Left kidney (tissue), 2 donors: ENCODE results near the gene PRR7. TPM values are rescaled to one million over a fixed set of nuclear protein-coding genes. Genes with fewer than 3 reads are reported as not detected.

Source experiments
- DNase-seq: peaks from one replicate; pipeline ENCODE4 v3.0.0-alpha.2; 2013
- polyA plus RNA-seq: library from polyadenylated mRNA; unstranded; fragments of 120-200 nt; gene quantifications from one replicate; pipeline ENCODE4 v1.2.1, GENCODE V29; 2013; ENCODE audit not compliant: insufficient read length

Gene PRR7
- polyA plus RNA-seq, 1 donor = 1.0 TPM

GRCh38 chr5:177421062-177421798 lies 25.4 kb upstream of the PRR7 start:
- no peak for DNase-seq

- no peak for DNase-seq
These were observed 22.9 kb upstream of the PRR7 start for GRCh38 chr5:177423671-177424070.

DNA sequence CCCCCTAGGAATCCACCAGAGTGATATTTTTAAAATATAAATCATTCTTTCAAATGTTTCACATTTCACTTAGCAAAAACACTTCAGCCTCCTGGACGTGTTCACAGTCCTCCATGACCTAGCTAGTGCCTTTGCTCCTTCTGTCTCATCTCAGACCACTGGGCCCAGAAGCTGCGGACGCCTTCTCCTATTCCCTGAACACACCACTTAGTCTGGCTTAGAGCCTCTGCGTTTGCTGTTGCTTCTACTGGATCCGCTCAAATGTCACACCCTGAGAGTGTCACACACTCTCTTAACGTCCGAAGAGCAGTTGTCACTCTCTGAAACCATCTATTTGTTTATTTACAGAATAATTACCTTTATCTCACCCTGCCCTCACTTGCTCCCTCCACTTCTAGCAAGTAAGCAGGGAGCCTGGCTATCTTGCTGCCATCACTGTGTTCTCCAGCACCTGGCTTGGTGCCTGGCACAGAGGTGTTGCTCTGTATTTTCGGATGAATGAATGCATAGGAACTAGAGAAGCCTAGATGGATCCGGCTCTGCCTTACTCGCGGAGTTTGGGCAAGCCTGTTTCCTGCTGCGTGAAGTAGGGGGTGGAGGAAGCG lies 21.3 kb upstream of the PRR7 start:
- DNase-seq = no peak

DNA sequence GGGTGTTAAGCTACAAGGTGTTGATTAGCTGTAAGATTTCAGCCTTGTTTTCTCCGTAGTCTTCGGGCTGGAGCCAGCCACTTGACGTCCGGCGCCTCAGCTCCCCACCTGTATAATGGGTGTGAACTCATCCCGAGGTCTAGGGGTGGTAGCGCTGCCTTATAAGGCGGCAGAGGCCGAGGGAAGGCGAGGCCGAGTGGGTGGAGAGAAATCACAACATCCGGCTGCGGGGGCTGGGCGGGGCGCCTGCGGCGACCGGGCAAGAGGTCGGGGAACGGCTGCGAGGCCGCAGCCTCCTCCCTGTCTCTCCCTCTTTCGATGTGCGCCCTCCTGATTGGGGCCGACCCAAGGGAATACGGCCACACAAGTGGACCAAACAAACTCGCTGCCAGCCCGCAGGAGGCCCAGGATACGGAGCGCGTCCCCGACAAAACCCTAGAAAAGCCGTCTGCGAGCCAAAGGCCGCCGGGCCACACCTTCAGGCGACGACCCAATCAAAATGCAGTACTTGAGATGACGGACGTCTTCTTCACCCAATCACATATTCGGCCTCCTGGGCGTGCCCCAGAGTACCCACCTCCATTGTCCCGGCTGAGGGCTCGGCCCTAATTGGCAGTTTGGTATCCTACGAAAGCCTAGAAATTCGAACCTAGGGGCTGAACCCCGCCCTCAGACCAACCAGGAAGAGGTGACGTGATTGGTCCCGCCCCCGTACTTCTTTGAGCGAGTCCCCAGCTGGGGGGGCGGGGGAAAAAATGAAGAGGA lies 20.6 kb upstream of the PRR7 start:
- DNase-seq = peak; percentile 100

DNA sequence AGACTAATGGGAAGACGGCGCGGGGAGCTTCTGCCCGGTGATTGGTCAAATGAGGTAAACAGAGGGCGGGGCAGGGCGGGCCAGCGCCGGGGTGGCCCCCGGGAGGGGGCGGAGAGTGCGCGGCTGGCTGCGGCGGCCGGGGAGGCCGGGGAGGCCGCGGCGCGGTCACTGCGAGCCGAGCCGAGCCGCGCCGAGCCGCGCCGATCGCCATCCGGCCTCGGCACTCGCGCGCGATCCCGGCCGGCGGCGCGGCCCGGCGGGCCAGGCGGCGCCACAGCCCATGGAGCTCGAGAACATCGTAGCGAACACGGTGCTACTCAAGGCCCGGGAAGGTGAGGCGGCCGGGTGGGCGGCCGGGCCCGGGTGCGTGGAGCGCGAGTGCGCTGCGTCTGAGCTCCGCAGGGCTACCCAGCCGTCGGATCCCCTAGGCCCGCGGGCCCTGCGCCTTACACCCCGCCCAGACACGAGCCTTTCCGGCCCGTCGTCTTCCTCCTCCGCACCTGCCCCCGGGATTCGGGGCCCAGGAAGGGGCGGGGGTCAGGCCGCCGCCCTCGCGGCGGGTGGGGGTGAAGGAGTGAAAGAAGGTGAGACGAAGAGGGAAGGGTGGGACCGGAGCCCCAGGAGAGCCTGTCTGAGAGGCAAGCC lies 19.9 kb upstream of the PRR7 start, which contains the start of gene GRK6:
GRK6 (plus strand) TSS at position 111 of the 645 bp plus-strand sequence; CDS start at position 281, 170 bp downstream.
- no peak for DNase-seq

DNA sequence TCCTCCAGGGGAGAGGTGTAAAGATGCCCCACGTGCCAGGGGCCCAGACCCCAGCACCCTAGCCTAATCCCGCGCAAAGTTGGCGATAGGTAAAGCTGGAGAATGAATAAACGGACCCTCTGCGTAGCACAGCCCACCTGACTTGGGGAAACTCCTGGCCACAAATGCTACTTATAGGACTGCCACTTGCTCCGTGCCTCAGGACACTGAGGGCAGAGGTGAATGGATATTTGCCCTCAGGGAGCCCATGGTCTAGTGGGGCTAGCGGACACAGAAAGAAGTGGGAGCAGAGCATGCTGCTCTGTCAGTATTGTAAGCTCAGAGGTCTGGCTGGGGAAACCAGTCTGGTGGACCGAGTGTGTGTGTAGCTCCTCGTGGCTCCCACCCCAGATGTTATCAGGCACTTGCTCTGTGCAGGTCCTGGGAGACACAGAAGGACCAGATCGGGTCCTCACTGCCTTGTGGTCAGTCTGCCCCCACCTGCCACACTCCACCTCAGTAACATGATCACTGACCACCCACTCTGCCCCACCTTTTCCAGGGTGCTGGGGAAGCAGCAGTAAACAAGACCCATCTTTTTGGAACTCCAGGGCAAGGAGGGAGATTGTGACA lies 19.3 kb upstream of the PRR7 start:
- no peak for DNase-seq

DNA sequence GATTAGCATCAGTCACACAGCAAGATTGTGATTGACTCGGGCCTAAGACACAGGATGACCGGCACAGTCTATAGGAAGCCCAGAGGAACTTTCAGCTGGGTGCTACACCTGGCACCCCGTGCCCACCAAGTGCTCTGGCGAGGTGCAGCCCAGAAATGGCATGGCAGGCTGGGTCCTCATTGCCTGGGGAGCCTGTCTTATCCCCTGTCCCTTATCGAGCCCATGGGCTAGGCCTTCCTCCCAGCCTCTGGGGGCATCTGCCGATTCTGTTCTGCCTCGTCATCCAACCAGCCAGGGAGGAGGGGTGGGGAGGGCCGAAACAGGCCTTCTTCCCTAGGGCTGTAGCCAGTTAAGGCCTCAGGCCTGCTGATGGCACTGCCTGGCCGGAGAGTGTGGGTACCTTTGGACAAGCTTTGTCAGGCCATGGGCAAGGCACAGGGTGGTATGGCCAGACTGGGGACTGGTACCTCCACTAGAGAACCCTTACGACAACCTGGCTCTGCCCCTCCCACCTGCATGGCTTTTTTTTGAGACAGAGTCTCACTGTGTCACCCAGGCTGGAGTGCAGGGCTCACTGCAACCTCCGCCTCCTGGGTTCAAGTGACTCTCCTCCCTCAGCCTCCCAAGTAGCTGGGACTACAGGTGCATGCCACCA lies 18.6 kb upstream of the PRR7 start:
- DNase-seq = no peak

GRCh38 chr5:177428574-177429217 lies 17.9 kb upstream of the PRR7 start:
- no peak for DNase-seq

- DNase-seq = no peak
These were observed 17.2 kb upstream of the PRR7 start for GRCh38 chr5:177429248-177430040.

- DNase-seq = no peak
These were observed 16.3 kb upstream of the PRR7 start for GRCh38 chr5:177430140-177430951.

GRCh38 chr5:177430972-177431316 lies 15.7 kb upstream of the PRR7 start:
- DNase-seq = no peak

- no peak for DNase-seq
These were observed 15.1 kb upstream of the PRR7 start for GRCh38 chr5:177431317-177432142.

- DNase-seq = no peak
These were observed 14.3 kb upstream of the PRR7 start for GRCh38 chr5:177432143-177432838.

GRCh38 chr5:177432839-177433657 lies 13.6 kb upstream of the PRR7 start:
- no peak for DNase-seq

- DNase-seq = no peak
These were observed 12.9 kb upstream of the PRR7 start for GRCh38 chr5:177433658-177434217.

DNA sequence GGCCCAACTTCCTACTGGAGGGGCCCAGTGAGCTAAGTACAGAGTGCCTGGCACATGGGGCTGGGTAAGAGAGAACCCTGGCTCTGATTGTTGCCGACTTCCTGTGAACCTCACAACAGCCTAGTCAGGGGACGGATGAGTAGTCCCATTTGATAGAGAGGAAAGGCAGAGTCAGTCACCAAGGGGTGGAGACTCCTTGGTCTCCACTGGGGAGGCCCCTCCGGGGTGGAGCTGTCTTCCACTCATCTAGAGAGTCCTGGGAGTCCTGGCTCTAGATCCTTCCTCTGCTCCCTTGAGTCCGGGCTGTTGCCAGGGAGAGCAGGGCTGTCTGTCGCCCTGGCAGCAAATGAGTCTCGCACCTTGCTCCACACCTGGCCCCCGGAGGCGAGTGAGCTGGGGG lies 12.2 kb upstream of the PRR7 start:
- DNase-seq = no peak
